Testis (tissue), 3 donors: ENCODE measurements around the gene CYP2C8. TPM values are rescaled to one million over a fixed set of nuclear protein-coding genes. Genes with fewer than 3 reads are reported as not detected.

Source experiments
- DNase-seq: peaks from one replicate; pipeline ENCODE4 v3.0.0-alpha.2; 2019
- H3K27ac ChIP-seq, 2 donors: fragments of 200-600 bp; sonication (generic); one replicate each; pipeline ENCODE4 v1.5.1; 2019
- H3K27me3 ChIP-seq: fragments of 200-600 bp; sonication (generic); one replicate; pipeline ENCODE4 v1.5.1; 2019
- H3K36me3 ChIP-seq: fragments of 200-600 bp; sonication (generic); one replicate; pipeline ENCODE4 v1.5.1; 2017; ENCODE audit warnings: low read depth; ENCODE audit errors: missing control alignments
- H3K4me1 ChIP-seq: fragments of 200-600 bp; sonication (generic); one replicate; pipeline ENCODE4 v1.5.1; 2019
- H3K4me3 ChIP-seq, 2 donors: fragments of 200-600 bp; sonication (generic); one replicate each; pipeline ENCODE4 v1.5.1; 2017 to 2019
- H3K9me3 ChIP-seq: fragments of 200-600 bp; sonication (generic); one replicate; pipeline ENCODE4 v1.5.1; 2017
- POLR2A ChIP-seq: fragments of 450-650 bp; IDR thresholded peaks from one replicate; pipeline ENCODE4 v1.6.1; 2017; ENCODE audit warnings: antibody characterized with exemption, mild to moderate bottlenecking, moderate library complexity
- WGBS, 2 donors: methylation state at CpG; one replicate each; pipeline ENCODE4 v1.1.5; 2018; 5-methylcytosine and 5-hydroxymethylcytosine counted together
- intact Hi-C: fragments of 100-400 bp; cut with DNase I; formaldehyde crosslinking; loops from one replicate; pipeline ENCODE4 v1.15.1; 2023; ENCODE audit warnings: low total_unique reads
- polyA plus RNA-seq: library from polyadenylated mRNA; stranded (reverse); fragments of 350-450 nt; fragmentation: Illumina TruSeq; extraction: RNeasy Lipid Tissue Mini Kit (QIAGEN cat#74804); gene quantifications from one replicate; pipeline ENCODE4 v1.2.3, GENCODE V29; 2014; ENCODE audit warnings: low read depth, low replicate concordance; ENCODE audit not compliant: insufficient read depth
- total RNA-seq, 2 donors: library from RNA; depleted of rRNA; stranded (reverse); fragments of >200 nt; gene quantifications; one replicate each; pipeline ENCODE4 v1.2.3, GENCODE V29; 2016
- TF ChIP-seq, protein P1 (sequence below), 3 experiments: fragments of 450-650 bp in 2 of 3; fragments of 200-600 bp in 1 of 3; sonication (generic) in 1 of 3; IDR thresholded peaks; one replicate each; pipeline ENCODE4 v1.5.1; 2016 to 2019; ENCODE audit warnings: antibody characterized with exemption in 3 of 3, mild to moderate bottlenecking in 2 of 3, moderate library complexity in 1 of 3

The CYP2C8 gene
- total and polyA plus RNA-seq, 3 donors from 2014 or later, result 2.8 to 8.2 (median 3.9) TPM

DNA sequence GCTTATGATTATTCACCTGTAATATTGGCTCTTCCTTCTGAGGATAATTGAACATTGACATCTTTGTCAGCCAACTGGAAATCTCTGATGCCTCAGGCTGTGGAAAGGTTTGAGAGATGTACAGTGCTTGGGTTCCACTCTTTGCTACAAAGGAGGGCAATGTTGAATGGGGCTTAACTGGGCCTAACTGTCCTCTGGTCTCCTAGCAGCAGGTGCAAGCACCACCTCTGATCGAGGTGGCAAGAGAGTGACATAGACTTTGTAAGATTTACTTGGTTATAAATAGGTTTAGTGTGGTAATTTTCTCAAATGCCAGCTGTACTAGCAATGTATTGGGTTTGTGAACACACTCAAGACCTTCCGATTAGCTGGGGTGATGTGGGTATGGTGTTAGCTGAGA lies 21.1 kb downstream of the CYP2C8 start:
- H3K27me3 ChIP-seq, result no peaks in the 10 kb centered on the region
- TF ChIP-seq, protein P1, sequence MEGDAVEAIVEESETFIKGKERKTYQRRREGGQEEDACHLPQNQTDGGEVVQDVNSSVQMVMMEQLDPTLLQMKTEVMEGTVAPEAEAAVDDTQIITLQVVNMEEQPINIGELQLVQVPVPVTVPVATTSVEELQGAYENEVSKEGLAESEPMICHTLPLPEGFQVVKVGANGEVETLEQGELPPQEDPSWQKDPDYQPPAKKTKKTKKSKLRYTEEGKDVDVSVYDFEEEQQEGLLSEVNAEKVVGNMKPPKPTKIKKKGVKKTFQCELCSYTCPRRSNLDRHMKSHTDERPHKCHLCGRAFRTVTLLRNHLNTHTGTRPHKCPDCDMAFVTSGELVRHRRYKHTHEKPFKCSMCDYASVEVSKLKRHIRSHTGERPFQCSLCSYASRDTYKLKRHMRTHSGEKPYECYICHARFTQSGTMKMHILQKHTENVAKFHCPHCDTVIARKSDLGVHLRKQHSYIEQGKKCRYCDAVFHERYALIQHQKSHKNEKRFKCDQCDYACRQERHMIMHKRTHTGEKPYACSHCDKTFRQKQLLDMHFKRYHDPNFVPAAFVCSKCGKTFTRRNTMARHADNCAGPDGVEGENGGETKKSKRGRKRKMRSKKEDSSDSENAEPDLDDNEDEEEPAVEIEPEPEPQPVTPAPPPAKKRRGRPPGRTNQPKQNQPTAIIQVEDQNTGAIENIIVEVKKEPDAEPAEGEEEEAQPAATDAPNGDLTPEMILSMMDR (IDR thresholded peaks at IDR 0.05), result no peak
- no peak for TF ChIP-seq POLR2A
- DNase-seq, result no peak
- 79 to 83% methylated on average over 2 of the region's 2 CpGs for WGBS, 2 donors
- no peaks in the 10 kb centered on the region for H3K4me1 ChIP-seq
- no peaks in the 10 kb centered on the region for H3K9me3 ChIP-seq
- intact Hi-C loops, result no loop called here
- no peak overlapping the region for H3K4me3 ChIP-seq
- H3K36me3 ChIP-seq, result no peaks in the 10 kb centered on the region
- no peak overlapping the region for H3K27ac ChIP-seq

DNA sequence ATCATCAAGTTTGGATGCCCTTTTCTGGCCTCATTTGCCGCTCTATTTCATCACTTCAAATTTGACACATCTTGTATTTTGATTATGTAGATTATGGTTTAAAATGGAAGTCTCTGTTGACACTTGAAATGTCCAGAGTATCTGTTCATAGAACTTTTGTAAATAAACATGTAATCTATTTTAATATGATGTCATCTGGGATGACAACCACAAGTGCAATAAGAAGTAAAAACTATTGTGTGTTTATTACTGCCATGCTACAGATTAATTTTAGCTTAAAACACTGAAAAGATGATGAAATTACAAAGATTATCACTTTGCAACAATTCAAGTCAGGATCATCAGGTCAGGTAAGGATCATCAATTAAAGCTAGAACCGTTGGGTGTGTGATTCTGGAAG lies 30.0 kb downstream of the CYP2C8 start:
- Histone ChIP-seq H3K4me3 (no peak overlapping the region), H3K27me3 (no peaks in the 10 kb centered on the region), H3K4me1 (no peaks in the 10 kb centered on the region), H3K36me3 (no peaks in the 10 kb centered on the region), H3K27ac (no peak overlapping the region), H3K9me3 (no peaks in the 10 kb centered on the region)
- intact Hi-C loops, result no loop called here
- WGBS, 2 donors, result 79 to 85% methylated on average over 2 of the region's 2 CpGs
- TF ChIP-seq POLR2A, result no peak
- TF ChIP-seq, protein P1 (IDR thresholded peaks at IDR 0.05), result no peak
- DNase-seq, result no peak

DNA sequence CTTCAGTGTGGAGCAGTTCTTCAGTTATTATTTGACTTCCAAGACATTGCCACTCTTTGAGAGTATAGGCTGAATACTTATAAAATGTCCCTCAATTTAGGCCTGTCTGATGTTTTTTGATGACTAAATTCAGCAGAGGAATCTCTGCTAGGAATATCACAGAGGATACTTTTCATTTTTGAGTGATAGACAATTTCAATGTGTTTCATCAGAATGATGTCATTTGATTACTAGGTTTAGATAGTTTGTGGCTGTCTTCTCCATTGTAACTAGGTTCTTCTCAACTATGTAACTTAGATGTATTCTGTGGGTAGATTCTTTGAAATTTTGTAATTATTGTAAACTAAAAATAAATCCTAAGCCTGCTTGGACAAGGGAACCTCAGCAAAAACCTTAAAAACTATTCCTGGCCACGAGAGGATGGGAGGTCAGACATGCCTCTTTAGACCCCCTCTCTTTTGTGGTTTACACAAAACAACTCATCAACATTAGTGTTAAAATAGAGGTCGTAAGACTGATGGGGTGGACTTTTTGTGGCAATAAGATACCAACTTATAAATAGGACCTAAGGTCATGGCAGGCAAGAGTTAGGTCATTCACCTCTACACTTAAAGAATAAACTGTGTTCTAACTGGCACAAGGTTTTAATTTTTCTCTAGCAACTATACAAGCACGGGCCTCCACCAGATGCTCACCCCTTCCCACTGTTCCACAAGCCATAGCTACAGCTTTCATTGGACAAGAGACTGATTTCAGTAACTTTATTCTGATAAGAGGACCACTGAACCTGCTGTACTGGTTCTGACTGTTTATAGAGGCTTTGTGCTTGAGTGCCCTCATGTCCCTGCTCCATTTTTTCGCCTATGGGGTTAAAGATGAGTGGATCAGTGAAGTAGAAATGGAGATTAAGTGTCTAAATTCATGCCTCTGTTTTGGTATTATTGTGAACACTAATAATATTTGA lies 33.7 kb downstream of the CYP2C8 start:
- intact Hi-C loops, result no loop called here
- Histone ChIP-seq H3K27me3 (no peaks in the 10 kb centered on the region), H3K27ac (no peak overlapping the region), H3K4me3 (no peak overlapping the region), H3K4me1 (no peaks in the 10 kb centered on the region), H3K9me3 (no peaks in the 10 kb centered on the region), H3K36me3 (no peaks in the 10 kb centered on the region)
- no peak for TF ChIP-seq POLR2A
- TF ChIP-seq, protein P1 (IDR thresholded peaks at IDR 0.05), result no peak
- DNase-seq, result no peak
- 70 to 76% methylated on average over 4 of the region's 4 CpGs for WGBS, 2 donors

DNA sequence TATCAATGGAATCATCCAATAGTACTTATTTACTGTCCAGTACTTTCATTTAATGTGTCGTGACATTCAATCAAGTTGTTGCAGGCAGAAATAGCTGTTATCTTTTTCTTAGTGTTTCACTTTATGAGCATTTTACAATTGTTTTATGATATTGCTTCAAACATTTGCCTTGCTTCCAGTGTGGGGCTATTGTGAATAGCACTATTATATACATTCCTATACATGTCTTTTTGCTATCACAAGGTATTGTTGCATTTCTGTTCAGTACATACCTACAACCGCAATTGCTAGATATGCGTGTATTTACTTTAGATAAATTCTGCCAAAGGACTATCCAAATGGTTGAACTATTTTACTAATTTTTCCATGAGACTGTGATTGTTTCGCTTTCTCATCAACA lies 34.9 kb downstream of the CYP2C8 start:
- no peak for DNase-seq
- no peaks in the 10 kb centered on the region for H3K27me3 ChIP-seq
- no peaks in the 10 kb centered on the region for H3K9me3 ChIP-seq
- H3K27ac ChIP-seq, result no peak overlapping the region
- intact Hi-C loops, result no loop called here
- WGBS, 2 donors, result 87 to 94% methylated on average over 4 of the region's 4 CpGs
- no peaks in the 10 kb centered on the region for H3K4me1 ChIP-seq
- H3K36me3 ChIP-seq, result no peaks in the 10 kb centered on the region
- no peak overlapping the region for H3K4me3 ChIP-seq
- TF ChIP-seq POLR2A, result no peak
- TF ChIP-seq, protein P1 (IDR thresholded peaks at IDR 0.05), result no peak

DNA sequence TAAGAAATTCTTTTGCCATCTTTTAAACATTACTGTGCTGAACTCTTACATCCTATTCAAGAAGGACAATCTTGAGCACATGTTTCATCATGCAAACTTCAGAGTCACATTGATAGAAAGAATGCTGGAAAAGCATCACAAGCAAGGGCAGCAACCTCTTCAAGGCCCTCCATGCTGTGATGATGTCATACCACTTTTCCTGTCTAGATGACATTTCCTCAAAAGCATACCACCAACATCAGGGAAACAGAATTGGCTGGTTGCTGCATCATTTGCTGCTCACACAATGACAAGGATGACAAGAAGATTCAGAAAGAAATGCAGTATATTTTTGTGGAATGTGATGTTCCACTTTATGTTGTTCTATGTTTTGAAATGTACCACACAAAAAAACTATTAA lies 37.6 kb downstream of the CYP2C8 start:
- Histone ChIP-seq H3K4me1 (no peaks in the 10 kb centered on the region), H3K36me3 (no peaks in the 10 kb centered on the region), H3K4me3 (no peak overlapping the region), H3K27ac (no peak overlapping the region), H3K27me3 (no peaks in the 10 kb centered on the region), H3K9me3 (no peaks in the 10 kb centered on the region)
- TF ChIP-seq, protein P1 (IDR thresholded peaks at IDR 0.05), result no peak
- TF ChIP-seq POLR2A, result no peak
- no peak for DNase-seq
- intact Hi-C loops, result no loop called here
